Spleen (tissue), 11 donors: Measurements from ENCODE around the gene PFN1. TPM values are rescaled to one million over a fixed set of nuclear protein-coding genes. Genes with fewer than 3 reads are reported as not detected.

Source experiments
- DNase-seq: peaks from one replicate; pipeline ENCODE4 v3.0.0-alpha.2; 2020
- H3K27ac ChIP-seq, 8 donors: fragments of 200-600 bp; sonication (generic) in 7 of 8; 1 replicate in 4 of 8; 2 replicates in 4 of 8; pipeline versions ENCODE4 v1.5.0 to v1.8.0; 2016 to 2021; ENCODE audit warnings: inconsistent platforms in 4 of 8, mild to moderate bottlenecking in 4 of 8, moderate library complexity in 1 of 8
- H3K27me3 ChIP-seq, 7 donors: fragments of 200-600 bp; sonication (generic) in 6 of 7; replicated peaks in 1 of 7; 1 replicate in 4 of 7; 2 replicates in 3 of 7; pipeline versions ENCODE4 v1.5.0 to v1.8.0; 2016 to 2021; ENCODE audit warnings: inconsistent platforms in 3 of 7, mild to moderate bottlenecking in 1 of 7
- H3K36me3 ChIP-seq, 6 donors: fragments of 200-600 bp; sonication (generic) in 5 of 6; 1 replicate in 4 of 6; 2 replicates in 2 of 6; pipeline versions ENCODE4 v1.5.0 to v1.8.0; 2016 to 2021; ENCODE audit warnings: inconsistent platforms in 2 of 6
- H3K4me1 ChIP-seq, 6 donors: fragments of 200-600 bp; sonication (generic) in 5 of 6; 1 replicate in 3 of 6; 2 replicates in 3 of 6; pipeline versions ENCODE4 v1.5.0 to v1.8.0; 2016 to 2021; ENCODE audit warnings: inconsistent platforms in 3 of 6
- H3K4me3 ChIP-seq, 8 donors: fragments of 200-600 bp; sonication (generic) in 7 of 8; 1 replicate in 4 of 8; 2 replicates in 4 of 8; pipeline versions ENCODE4 v1.5.0 to v1.8.0; 2016 to 2021; ENCODE audit warnings: inconsistent platforms in 4 of 8, mild to moderate bottlenecking in 4 of 8, moderate library complexity in 2 of 8
- H3K9me3 ChIP-seq, 8 donors: fragments of 200-600 bp; sonication (generic) in 7 of 8; 1 replicate in 4 of 8; 2 replicates in 4 of 8; pipeline versions ENCODE4 v1.5.0 to v1.8.0; 2016 to 2021; ENCODE audit warnings: inconsistent platforms in 4 of 8
- POLR2A ChIP-seq, 3 donors: fragments of 450-650 bp; IDR thresholded peaks; one replicate each; pipeline ENCODE4 v1.5.1; 2017; ENCODE audit warnings: antibody characterized with exemption in 3 of 3, mild to moderate bottlenecking in 1 of 3
- POLR2AphosphoS5 ChIP-seq, 3 donors: sonication (generic); formaldehyde crosslinking; IDR thresholded peaks; one replicate each; pipeline ENCODE4 v1.5.1; 2017; ENCODE audit warnings: antibody characterized with exemption in 3 of 3
- WGBS, 5 donors: extraction: QIAGEN DNeasy Blood & Tissue Kit in 3 of 5; methylation state at CpG; one replicate each; pipeline versions ENCODE4 v1.1.5 to v1.1.7; 2013 to 2018; 5-methylcytosine and 5-hydroxymethylcytosine counted together
- intact Hi-C: fragments of 100-400 bp; cut with DNase I; formaldehyde crosslinking; loops from one replicate; pipeline ENCODE4 v1.15.0; 2023; ENCODE audit warnings: low total_unique reads
- polyA plus RNA-seq, 3 donors: library from polyadenylated mRNA; stranded (reverse); fragments of 200-250 nt; gene quantifications; one replicate each; pipeline ENCODE4 v1.2.1, GENCODE V29; 2013
- total RNA-seq, 7 donors: library from RNA; depleted of rRNA in 3 of 7; stranded (reverse); fragments of >200 nt in 3 of 7; fragmentation: NEBNext Ultra II Directional in 4 of 7; extraction: Animal tissue kit (Norgen Biotek cat#: 25700) in 4 of 7; gene quantifications; one replicate each; pipeline versions ENCODE4 v1.1.0 to v1.2.1, GENCODE V29; 2016 to 2021
- TF ChIP-seq, protein P1 (sequence below), 11 experiments: fragments of 200-600 bp in 7 of 11; fragments of 450-650 bp in 4 of 11; sonication (generic) in 4 of 11; IDR thresholded peaks in 8 of 11; conservative IDR thresholded peaks in 3 of 11; 1 replicate in 7 of 11; 2 replicates in 4 of 11; pipeline versions ENCODE4 v1.4.0 to v1.8.0; 2016 to 2021; ENCODE audit warnings: antibody characterized with exemption in 11 of 11, inconsistent platforms in 4 of 11, mild to moderate bottlenecking in 1 of 11
- donor health status: healthy with polysubstance abuse.
- donor health status: DM: no; HTN: no; CAD: no; lungs with moderate emphysema.
- donor health status: DM: no; HTN: no; CAD: no.
- donor health status: Bipolar disorder and iron deficiency.
- donor health status: healthy.
- donor health status: DM: no; HTN: no; CAD: no.
- donor health status: DM: yes; HTN: yes; CAD: no.

Gene PFN1
- total and polyA plus RNA-seq, 10 donors, result 605 to 1,090 (median 843) TPM

- TF ChIP-seq POLR2AphosphoS5 (IDR thresholded peaks at IDR 0.05), result peak; percentile 75 to 88 (median 75)
- TF ChIP-seq, protein P1, sequence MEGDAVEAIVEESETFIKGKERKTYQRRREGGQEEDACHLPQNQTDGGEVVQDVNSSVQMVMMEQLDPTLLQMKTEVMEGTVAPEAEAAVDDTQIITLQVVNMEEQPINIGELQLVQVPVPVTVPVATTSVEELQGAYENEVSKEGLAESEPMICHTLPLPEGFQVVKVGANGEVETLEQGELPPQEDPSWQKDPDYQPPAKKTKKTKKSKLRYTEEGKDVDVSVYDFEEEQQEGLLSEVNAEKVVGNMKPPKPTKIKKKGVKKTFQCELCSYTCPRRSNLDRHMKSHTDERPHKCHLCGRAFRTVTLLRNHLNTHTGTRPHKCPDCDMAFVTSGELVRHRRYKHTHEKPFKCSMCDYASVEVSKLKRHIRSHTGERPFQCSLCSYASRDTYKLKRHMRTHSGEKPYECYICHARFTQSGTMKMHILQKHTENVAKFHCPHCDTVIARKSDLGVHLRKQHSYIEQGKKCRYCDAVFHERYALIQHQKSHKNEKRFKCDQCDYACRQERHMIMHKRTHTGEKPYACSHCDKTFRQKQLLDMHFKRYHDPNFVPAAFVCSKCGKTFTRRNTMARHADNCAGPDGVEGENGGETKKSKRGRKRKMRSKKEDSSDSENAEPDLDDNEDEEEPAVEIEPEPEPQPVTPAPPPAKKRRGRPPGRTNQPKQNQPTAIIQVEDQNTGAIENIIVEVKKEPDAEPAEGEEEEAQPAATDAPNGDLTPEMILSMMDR (IDR thresholded peaks at IDR 0.05 in 8 of 11, conservative IDR thresholded peaks at IDR 0.05 in 3 of 11), result no peak
- intact Hi-C loops, result no loop called here
- DNase-seq, result peak; percentile 96
- peak within 1 kb of the TSS in 6 of 8 donors; percentile 13 to 79 (median 70) for H3K27ac ChIP-seq
- 8 to 20% (median 11%) methylated on average over 36 to 60 of the region's 60 CpGs for WGBS, 5 donors
- H3K27me3 ChIP-seq, result peaks cover 0 to 43% (median 0%) of the 10 kb centered on the region in 7 donors
- peaks cover 34 to 60% (median 50%) of the 10 kb centered on the region in 6 donors for H3K4me1 ChIP-seq
- no peaks in the 10 kb centered on the region for H3K9me3 ChIP-seq
- peak within 1 kb of the TSS; percentile 39 to 81 (median 52) for H3K4me3 ChIP-seq
- peaks cover 0 to 33% (median 26%) of the 10 kb centered on the region in 6 donors for H3K36me3 ChIP-seq
These were observed 48.7 kb downstream of the PFN1 start, which contains the start of gene C17orf107 for GRCh38 chr17:4899341-4900230. Gene C17orf107 (plus strand): TSS chr17:4899536. CDS start chr17:4899763, 227 bp downstream.

- H3K27ac ChIP-seq, result peak overlapping the region in 6 of 8 donors; percentile 13 to 79 (median 54)
- TF ChIP-seq POLR2AphosphoS5 (IDR thresholded peaks at IDR 0.05), result no peak
- no peak for TF ChIP-seq POLR2A (IDR thresholded peaks at IDR 0.05)
- TF ChIP-seq, protein P1 (IDR thresholded peaks at IDR 0.05 in 8 of 11, conservative IDR thresholded peaks at IDR 0.05 in 3 of 11), result no peak
- intact Hi-C loops, result no loop called here
- peaks cover 0 to 39% (median 0%) of the 10 kb centered on the region in 7 donors for H3K27me3 ChIP-seq
- peaks cover 34 to 60% (median 50%) of the 10 kb centered on the region in 6 donors for H3K4me1 ChIP-seq
- WGBS, 5 donors, result 7 to 19% (median 17%) methylated on average over 8 to 34 of the region's 34 CpGs
- peak overlapping the region; percentile 39 to 81 (median 52) for H3K4me3 ChIP-seq
- no peak for DNase-seq
- H3K9me3 ChIP-seq, result no peaks in the 10 kb centered on the region
- H3K36me3 ChIP-seq, result peaks cover 0 to 39% (median 32%) of the 10 kb centered on the region in 6 donors
These were observed 49.4 kb downstream of the PFN1 start for GRCh38 chr17:4898927-4899326.

GRCh38 chr17:4898351-4898750 is 50.0 kb downstream of the PFN1 start:
- H3K4me1 ChIP-seq, result peaks cover 32 to 54% (median 47%) of the 10 kb centered on the region in 6 donors
- 78 to 93% (median 83%) methylated on average over 8 of the region's 8 CpGs for WGBS, 5 donors
- no peaks in the 10 kb centered on the region for H3K9me3 ChIP-seq
- peak overlapping the region in 1 of 8 donors; percentile 81 for H3K4me3 ChIP-seq
- intact Hi-C loops, result no loop called here
- TF ChIP-seq POLR2A (IDR thresholded peaks at IDR 0.05) (no peak), POLR2AphosphoS5 (IDR thresholded peaks at IDR 0.05) (no peak)
- TF ChIP-seq, protein P1 (IDR thresholded peaks at IDR 0.05 in 8 of 11, conservative IDR thresholded peaks at IDR 0.05 in 3 of 11), result no peak
- peaks cover 0 to 45% (median 38%) of the 10 kb centered on the region in 6 donors for H3K36me3 ChIP-seq
- DNase-seq, result no peak
- H3K27me3 ChIP-seq, result peaks cover 0 to 36% (median 0%) of the 10 kb centered on the region in 7 donors
- H3K27ac ChIP-seq, result peak overlapping the region in 2 of 8 donors; percentile 7 to 65

- 83 to 93% (median 88%) methylated on average over 5 of the region's 5 CpGs for WGBS, 5 donors
- peaks cover 0 to 36% (median 0%) of the 10 kb centered on the region in 7 donors for H3K27me3 ChIP-seq
- H3K4me1 ChIP-seq, result peaks cover 27 to 48% (median 41%) of the 10 kb centered on the region in 6 donors
- H3K9me3 ChIP-seq, result no peaks in the 10 kb centered on the region
- H3K4me3 ChIP-seq, result no peak overlapping the region
- H3K36me3 ChIP-seq, result peaks cover 0 to 51% (median 43%) of the 10 kb centered on the region in 6 donors
- H3K27ac ChIP-seq, result no peak overlapping the region
- no peak for TF ChIP-seq POLR2AphosphoS5 (IDR thresholded peaks at IDR 0.05)
- TF ChIP-seq, protein P1 (IDR thresholded peaks at IDR 0.05 in 8 of 11, conservative IDR thresholded peaks at IDR 0.05 in 3 of 11), result no peak
- no peak for TF ChIP-seq POLR2A (IDR thresholded peaks at IDR 0.05)
- intact Hi-C loops, result no loop called here
- no peak for DNase-seq
These were observed 50.5 kb downstream of the PFN1 start for GRCh38 chr17:4897785-4898184.
